Panc1 (cell line): ENCODE measurements around the gene RBM6. TPM values are rescaled to one million over a fixed set of nuclear protein-coding genes. Genes with fewer than 3 reads are reported as not detected.
A peak's percentile ranks its signal among the peaks of the same experiment; 100 is the strongest.

ENCODE experiments used
- ATAC-seq: fragments of 200-7000 bp; cut with Tn5 transposase; 2 replicates; pipeline ENCODE4 v1.9.1; 2020; ENCODE audit warnings: mild to moderate bottlenecking, moderate library complexity
- BruUV-seq: library from RNA; stranded (reverse); fragments of 400-500 nt; replicated peaks from 2 replicates; lab custom pipeline; 2021; lab: Mats Ljungman, UMichigan
- CTCF ChIA-PET: fragments of 300-600 bp; sonication (Branson Sonifier 250); formaldehyde crosslinking; loops from one replicate; lab custom pipeline; 2022; ENCODE audit warnings: antibody characterized with exemption; lab: Charles Lee
- POLR2A ChIA-PET: fragments of 300-600 bp; sonication (Branson Sonifier 250); formaldehyde crosslinking; loops from one replicate; lab custom pipeline; 2022; ENCODE audit warnings: antibody characterized with exemption; lab: Charles Lee
- DNase-seq: peaks from one replicate; pipeline ENCODE4 v3.0.0-alpha.2; 2010; ENCODE audit warnings: low read depth, low spot score
- H3K27ac ChIP-seq: 2 replicates; pipeline ENCODE4 v1.5.1; 2011; ENCODE audit warnings: mild to moderate bottlenecking, low read length, inconsistent platforms
- H3K27me3 ChIP-seq: fragments of 200-500 bp; sonication (Bioruptor generic); 2 replicates; pipeline ENCODE4 v1.6.0; 2014; ENCODE audit warnings: low read length, inconsistent platforms; ENCODE audit not compliant: control insufficient read depth, insufficient read depth
- H3K36me3 ChIP-seq: fragments of 200-500 bp; sonication (Bioruptor generic); 2 replicates; pipeline ENCODE4 v1.5.1; 2014; ENCODE audit warnings: inconsistent platforms, mild to moderate bottlenecking, low read length, moderate library complexity; ENCODE audit not compliant: control insufficient read depth, insufficient read depth
- H3K4me1 ChIP-seq: 2 replicates; pipeline ENCODE4 v1.5.1; 2011; ENCODE audit warnings: inconsistent platforms, mild to moderate bottlenecking, low read length, moderate library complexity; ENCODE audit not compliant: control insufficient read depth, insufficient read depth
- H3K4me3 ChIP-seq, 2 experiments: 2 replicates each; pipeline ENCODE4 v1.5.1; 2011 to 2012; ENCODE audit warnings: low read depth in 2 of 2, low read length in 2 of 2, mild to moderate bottlenecking in 2 of 2, inconsistent platforms in 1 of 2, moderate library complexity in 1 of 2
- H3K9me3 ChIP-seq: fragments of 200-500 bp; sonication (Bioruptor generic); 2 replicates; pipeline ENCODE4 v1.5.1; 2014; ENCODE audit warnings: low read depth, mild to moderate bottlenecking, inconsistent platforms, low read length, moderate library complexity; ENCODE audit not compliant: control insufficient read depth, insufficient read depth
- CTCF ChIP-seq: fragments of 450-650 bp; IDR thresholded peaks from 2 replicates; pipeline ENCODE4 v1.5.1; 2017; ENCODE audit warnings: mild to moderate bottlenecking
- POLR2AphosphoS5 ChIP-seq: IDR thresholded peaks from 2 replicates; pipeline ENCODE4 v1.6.1; 2012; ENCODE audit warnings: mild to moderate bottlenecking, low read depth, low read length, moderate library complexity
- REST ChIP-seq, 2 experiments: IDR thresholded peaks; 2 replicates each; pipeline ENCODE4 v1.6.1; 2011 to 2012; ENCODE audit warnings: low read depth in 2 of 2, control low read depth in 1 of 2, low read length in 1 of 2, mild to moderate bottlenecking in 1 of 2, moderate library complexity in 1 of 2; ENCODE audit not compliant: insufficient read depth in 1 of 2
- SIN3A ChIP-seq: IDR thresholded peaks from 2 replicates; pipeline ENCODE4 v1.6.1; 2012; ENCODE audit warnings: low read depth, mild to moderate bottlenecking, low read length, moderate library complexity, borderline replicate concordance; ENCODE audit not compliant: insufficient read depth
- TCF7L2 ChIP-seq: IDR thresholded peaks from 2 replicates; pipeline ENCODE4 v1.6.1; 2011; ENCODE audit warnings: mild to moderate bottlenecking, low read depth, low read length, inconsistent platforms
- in situ Hi-C: cut with HindIII; loops from 2 replicates; pipeline ENCODE4 v1.10.0; 2016; ENCODE audit warnings: low sequenced_read_pairs, low pct_unique_long_range_greater_than_20kb
- intact Hi-C: fragments of 100-400 bp; cut with micrococcal nuclease; formaldehyde crosslinking; loops from one replicate; pipeline ENCODE4 v1.10.0; 2022; ENCODE audit not compliant: unreplicated experiment
- total RNA-seq: library from RNA; stranded (reverse); gene quantifications from one replicate; pipeline ENCODE4 v1.2.1, GENCODE V29; 2021; ENCODE audit not compliant: unreplicated experiment

The RBM6 gene
- total RNA-seq, 1 experiment from 2014 or later: 43.6 TPM

- no peak overlapping the region for H3K27ac ChIP-seq
- no peaks in the 10 kb centered on the region for H3K9me3 ChIP-seq
- peaks cover 40% of the 10 kb centered on the region for H3K4me1 ChIP-seq
- in situ Hi-C loops (no loop called here), intact Hi-C loops (no loop called here)
- H3K36me3 ChIP-seq: no peaks in the 10 kb centered on the region
- ATAC-seq (peak; percentile 30), DNase-seq (no peak)
- H3K27me3 ChIP-seq: no peaks in the 10 kb centered on the region
- BruUV-seq: no TSS peak
- TF ChIP-seq CTCF (no peak), REST (IDR thresholded peaks at IDR 0.05; ENCODE audit: insufficient read depth in 1 of 2, low read depth in 2 of 2, low read length in 1 of 2) (no peak), POLR2AphosphoS5 (no peak), TCF7L2 (no peak), SIN3A (no peak)
- CTCF ChIA-PET: interaction anchor here (0.6 to 1.0 kb wide), 2 partner anchors 102 to 148 kb away, joined by 3 read pairs; no protein-coding TSS in a partner anchor
- no peak overlapping the region for H3K4me3 ChIP-seq
- POLR2A ChIA-PET: no interaction called here
These were observed 184.3 kb downstream of the RBM6 start for GRCh38 chr3:50124052-50124799.

- in situ Hi-C loops (no loop called here), intact Hi-C loops (no loop called here)
- H3K36me3 ChIP-seq: no peaks in the 10 kb centered on the region
- ATAC-seq: no peak
- no peak for DNase-seq
- BruUV-seq: no TSS peak
- no peaks in the 10 kb centered on the region for H3K9me3 ChIP-seq
- TF ChIP-seq CTCF (no peak), TCF7L2 (no peak), REST (IDR thresholded peaks at IDR 0.05; ENCODE audit: insufficient read depth in 1 of 2, low read depth in 2 of 2, low read length in 1 of 2) (no peak), POLR2AphosphoS5 (no peak), SIN3A (no peak)
- CTCF ChIA-PET: interaction anchor here (0.6 kb wide), 1 partner anchor 60 kb away, joined by 12 read pairs; no protein-coding TSS in a partner anchor
- H3K27ac ChIP-seq: no peak overlapping the region
- no peak overlapping the region for H3K4me3 ChIP-seq
- H3K27me3 ChIP-seq: no peaks in the 10 kb centered on the region
- POLR2A ChIA-PET: no interaction called here
- peaks cover 40% of the 10 kb centered on the region for H3K4me1 ChIP-seq
These were observed 184.8 kb downstream of the RBM6 start for GRCh38 chr3:50124800-50125178.
